Activated effector memory CD4-positive, alpha-beta T cell treated with Interleukin-2 at 50 U/mL for 16 hours (primary cell): ENCODE data around the gene MUSTN1.

ENCODE experiments used
- DNase-seq: peaks from one replicate; pipeline ENCODE4 v3.0.0-alpha.2; 2020

MUSTN1 gene

DNA sequence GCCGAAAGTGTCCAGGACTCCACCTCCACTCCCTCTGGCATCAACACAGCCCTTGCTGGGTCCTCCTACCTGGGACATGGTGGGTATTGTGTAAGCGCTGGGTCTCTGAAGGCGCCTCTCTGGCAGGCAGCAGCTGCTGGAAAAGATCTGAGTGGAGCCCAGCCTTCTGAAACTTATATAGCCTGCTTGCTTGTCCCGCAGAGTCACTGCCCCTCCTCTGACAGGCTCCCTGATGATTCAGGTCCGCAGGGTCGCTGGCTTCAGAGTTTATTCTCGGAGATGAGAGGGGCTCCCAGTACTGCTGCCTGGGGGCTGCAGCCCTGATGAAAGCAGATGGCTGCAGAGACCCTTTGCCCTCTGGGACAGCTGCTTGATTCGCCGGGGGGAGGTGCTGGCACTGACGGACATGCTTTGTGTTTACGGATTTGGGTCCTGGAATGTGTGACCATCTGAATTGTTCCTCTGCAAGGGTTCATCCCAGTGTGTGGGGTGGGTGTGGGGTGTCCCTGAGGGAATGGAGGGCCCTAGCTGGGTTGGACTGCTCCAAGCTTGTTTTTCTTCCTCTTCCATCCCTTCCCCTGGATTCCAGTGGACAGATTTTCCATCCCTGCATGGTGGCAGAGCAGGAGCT is at the start of gene MUSTN1:
MUSTN1 (minus strand) TSS at position 149 of the 631 bp plus-strand sequence; CDS start at position 78, 71 bp downstream.
- no peak for DNase-seq

DNA sequence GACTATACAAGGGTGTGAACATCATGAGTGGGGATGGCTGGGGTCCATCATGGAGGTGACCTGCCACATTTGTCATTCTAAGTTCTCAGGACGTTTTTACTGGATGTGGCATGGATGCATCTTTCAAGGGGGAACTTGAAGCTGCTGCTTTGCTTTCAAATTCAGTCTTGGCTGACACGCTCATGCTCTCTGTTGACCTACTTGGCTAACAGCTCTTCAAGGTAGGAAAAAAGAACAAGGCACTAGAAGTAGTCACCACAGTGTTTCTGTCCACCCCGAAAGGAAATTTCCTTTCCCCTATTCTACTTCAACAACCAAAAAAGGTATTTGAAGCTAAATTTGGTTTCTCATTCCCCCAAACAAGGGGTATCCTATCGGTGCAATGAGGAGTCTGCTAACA is 47.6 kb upstream of the MUSTN1 start:
- DNase-seq = no peak

DNA sequence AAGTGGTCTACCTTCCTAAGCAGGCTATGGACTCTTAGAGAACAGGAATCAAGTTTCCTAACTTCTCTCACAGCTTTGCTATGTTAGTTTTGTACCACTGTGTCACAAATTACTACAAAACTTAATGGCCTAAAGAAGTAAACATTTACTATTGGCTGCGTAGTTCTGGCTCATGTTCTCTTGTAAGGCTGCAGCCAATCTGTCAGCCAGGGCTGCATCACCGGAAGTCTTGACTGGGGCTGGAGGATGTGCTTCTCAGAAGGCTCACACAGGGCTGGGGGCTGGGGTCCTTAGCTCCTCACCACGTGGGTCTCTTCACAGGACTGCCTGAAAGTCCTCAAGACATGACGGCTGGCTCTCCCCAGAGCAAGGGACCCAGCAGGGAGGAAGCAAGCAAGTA is 47.1 kb upstream of the MUSTN1 start:
- DNase-seq = no peak

DNA sequence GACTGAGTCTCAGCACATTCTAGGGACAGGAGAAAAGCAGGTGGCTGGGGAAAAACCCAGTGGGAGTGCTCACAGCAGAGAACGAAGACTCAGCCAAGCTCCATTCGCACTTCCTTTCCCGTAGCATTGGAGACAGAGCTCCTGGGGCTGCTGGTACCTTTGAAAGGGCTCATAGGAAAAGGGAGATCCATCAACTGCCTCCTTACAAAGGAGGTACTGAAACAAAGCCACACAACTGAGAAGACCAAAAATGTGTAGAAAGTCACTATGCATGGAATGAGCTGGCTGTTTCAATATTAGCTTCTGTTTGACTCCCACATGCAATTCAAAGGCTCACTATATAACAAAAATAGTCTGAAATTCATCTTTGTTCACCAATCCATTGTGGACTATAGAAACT is 45.7 kb upstream of the MUSTN1 start:
- DNase-seq = no peak

DNA sequence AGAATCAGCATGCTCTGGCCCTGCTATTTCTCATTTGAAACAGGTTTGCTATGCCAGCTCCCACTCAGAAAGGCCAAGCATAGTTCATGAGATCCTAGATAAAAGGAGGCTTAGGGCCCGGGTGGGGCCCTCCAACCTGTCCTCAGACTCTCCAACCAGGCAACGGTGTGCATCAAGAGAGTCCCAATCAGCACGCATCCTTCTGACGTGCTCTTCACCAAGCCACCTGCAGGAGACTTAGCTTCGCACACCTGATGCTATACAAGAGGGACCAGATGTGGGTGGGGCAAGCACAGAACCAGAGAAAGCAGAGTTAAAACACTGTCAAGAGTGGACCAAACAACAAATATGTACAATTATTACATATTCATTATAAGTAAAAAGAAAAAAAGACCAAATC is 45.2 kb upstream of the MUSTN1 start:
- no peak for DNase-seq

DNA sequence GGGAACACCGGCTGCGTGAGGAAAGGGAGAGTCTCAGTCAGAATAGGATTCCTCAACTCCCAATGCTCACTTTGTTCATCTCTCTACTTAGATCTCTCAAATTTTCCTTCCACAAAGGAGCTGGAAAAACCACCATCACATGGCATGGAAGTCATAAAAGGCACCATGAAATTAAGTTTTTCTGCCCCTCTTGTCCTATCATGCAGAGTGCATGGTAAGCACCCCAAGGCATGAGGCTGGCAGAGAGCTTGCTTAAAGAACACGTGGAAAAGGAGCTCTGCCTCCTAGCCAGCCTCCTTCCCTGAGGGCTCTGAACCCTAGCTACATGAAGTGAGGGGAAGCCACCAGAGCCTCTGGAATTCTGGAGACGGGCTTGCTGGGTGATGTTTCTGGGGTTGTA is 44.8 kb upstream of the MUSTN1 start:
- DNase-seq = no peak

DNA sequence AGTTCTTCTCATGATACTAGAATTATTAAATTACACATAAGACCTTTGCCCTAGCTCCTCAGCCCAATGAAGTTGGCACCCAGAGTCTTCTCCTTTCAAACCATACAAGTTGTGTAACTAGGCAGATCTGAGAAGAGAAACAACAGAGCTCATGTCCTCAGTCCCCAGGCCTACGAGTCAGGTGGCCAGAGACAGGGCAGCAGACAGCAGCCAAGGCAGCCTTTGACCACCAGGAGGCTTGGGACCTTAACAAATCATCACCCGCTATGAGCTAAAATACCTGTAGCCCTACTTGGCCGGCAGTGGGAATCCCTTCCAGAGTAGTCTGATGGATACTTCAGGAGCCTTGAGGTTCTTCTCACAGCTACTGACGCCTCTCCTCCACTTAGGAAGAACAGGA is 44.3 kb upstream of the MUSTN1 start:
- DNase-seq = no peak

DNA sequence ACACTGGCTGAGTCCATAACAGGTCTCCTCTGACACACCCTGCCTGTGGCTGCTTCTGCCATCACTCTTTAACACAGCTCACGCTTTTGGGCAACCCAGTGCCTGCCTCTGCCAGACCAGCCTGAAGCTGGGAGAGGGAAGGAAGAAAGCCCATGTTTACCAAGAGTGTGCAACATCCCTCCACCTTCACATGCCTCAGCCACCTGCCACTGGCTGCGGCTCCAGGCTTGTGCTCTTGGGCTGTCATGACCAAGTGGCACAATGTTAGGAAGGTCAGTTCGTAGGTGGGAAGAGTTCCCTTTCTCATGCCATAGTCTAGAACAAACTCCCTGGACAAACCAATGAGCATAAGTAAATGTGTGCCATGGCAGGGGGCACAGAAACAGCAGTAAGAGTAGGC is 42.3 kb upstream of the MUSTN1 start:
- DNase-seq = no peak

DNA sequence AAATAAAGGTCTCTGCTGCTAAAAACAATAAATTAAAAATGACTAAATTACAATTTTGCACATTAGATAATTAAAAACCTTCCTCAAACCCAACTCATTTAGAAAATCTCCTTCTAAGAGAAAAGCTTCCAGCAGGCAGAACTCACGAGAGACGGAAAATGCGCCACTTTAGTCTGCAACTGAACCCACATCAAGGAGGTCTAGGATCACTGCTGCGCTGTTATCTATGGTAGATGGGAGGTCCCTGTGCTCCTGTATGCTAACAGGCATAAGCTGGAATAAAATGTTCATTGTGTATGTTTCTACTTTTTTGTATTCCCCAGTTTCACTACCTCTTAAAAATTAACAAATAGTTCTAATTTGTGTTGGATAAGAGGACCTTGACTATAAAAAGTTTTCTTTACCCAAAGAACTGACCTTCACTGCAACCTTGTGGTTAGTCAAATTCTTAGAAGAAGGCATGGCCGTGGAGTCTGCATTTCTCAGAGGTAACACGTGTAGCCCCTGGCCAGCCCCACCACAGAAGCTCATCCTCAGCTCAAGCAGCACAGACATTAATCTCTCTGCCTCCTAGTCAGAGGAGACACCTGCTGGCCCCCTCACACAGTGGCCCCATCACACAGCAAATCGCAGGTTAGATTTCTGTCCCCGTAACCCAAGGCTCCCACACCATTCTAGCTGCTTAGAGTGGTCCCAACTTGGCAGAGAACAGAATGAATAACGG is 40.2 kb upstream of the MUSTN1 start:
- DNase-seq = no peak

DNA sequence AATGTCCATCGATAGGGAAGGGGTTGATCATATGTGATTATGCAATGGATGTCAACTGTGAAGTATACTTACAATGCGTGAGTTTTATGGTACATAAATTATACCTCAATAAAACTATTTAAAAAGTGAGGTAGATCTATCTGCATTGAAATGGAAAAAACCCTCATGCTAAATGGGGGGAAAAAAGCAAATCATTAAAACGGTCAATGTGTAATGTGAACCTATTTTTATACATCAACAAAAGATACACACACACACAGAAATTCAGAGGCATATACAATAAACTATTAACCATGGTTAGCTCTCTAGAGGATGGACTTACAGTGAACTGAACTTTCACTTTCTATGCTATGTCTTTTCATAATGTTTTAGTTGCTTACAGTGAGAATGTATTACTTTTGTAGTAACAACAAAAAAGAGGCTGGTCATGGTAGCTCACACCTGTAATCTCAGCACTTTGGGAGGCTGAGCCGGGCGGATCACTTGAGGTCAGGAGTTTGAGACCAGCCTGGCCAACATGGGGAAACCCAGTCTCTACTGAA is 39.4 kb upstream of the MUSTN1 start:
- no peak for DNase-seq

DNA sequence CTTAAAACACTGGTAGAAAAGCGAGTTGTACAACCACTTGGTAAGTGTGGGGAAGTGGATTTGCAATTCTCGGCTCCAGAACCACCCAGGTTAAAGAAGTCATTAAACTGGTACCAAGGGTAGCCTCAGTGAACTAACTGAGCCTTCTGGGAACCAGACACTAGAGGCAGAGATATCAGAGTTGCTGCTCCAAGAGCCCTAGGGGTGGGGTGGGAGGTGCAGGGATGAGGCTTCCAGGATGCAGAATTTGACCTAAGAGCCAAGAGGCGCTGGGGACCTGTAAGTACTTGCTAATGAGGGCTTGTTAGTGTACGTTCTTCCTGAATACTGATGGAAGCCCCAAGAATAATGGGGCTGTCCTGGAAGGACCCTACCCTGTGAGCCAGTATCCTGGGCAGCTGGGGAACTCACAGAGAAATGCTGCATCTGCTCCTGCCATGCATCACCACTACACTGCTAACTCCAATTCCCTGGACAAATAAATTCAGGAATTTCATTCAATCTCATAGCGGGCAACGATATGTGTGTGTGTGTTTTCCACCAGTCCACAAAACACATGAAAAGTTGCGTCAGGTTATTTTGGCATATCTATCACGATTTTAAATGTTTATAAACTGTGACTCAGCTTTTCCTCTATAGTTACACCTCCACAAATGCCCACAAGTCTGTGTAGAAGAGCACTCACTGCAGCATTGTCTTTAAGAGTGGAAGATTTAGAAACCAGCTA is 38.8 kb upstream of the MUSTN1 start:
- no peak for DNase-seq

DNA sequence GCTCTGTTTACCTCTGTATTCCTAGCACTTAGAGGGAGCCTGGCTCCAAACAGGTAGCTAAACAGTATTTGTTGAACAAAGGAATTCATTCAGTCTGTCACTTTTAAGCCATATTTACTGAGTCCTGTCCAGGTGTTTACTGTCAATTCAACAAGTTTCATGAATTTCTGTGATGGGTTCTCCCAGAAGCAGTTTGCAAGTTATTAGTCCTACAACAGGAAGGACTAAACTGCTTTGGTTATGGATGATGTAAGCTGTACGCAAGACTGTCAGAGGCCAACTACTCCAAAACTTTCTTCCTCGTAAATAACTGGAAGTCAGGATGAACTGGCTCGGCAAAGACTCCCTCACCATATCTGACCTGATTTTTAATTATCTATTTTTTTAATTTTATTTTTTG is 37.4 kb upstream of the MUSTN1 start:
- no peak for DNase-seq

DNA sequence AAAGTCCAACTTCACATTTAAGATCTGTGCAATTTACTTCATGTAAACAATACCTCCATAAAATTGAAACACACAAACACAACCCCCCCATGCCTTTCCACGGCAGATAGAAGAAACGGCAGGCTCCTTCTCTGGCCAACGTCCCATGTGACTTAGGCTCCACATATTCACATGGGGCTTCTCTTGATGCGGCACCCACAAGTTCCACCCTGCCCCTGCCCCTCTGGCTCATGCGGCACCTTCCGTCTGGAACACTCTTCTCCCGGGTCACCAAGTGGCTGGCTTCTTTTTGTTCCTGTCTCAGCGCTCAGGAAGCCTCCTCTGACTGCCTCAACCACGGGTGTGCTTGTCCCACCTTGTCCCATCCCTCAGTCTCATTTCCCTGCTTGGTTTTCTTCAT is 36.9 kb upstream of the MUSTN1 start:
- DNase-seq = no peak

DNA sequence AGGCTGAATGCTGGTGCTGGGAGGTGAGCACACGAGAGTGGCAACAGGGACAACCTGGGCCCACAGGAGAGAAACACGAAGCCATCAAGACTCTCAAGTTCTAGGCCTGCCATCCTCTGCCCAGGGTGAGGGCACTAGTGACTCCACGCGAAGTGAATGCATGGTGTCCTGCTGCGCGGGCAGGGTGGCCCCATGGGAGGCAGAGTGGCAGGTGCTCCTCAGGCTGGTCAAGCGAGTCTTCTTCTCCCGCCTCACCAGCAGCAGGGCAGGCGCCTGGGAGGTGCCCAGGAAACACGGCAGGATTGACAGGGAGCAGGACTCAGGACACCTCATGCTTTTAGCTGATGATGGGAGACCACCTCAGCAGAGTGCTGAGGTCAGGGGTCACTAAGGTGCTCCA is 35.7 kb upstream of the MUSTN1 start:
- DNase-seq = no peak

DNA sequence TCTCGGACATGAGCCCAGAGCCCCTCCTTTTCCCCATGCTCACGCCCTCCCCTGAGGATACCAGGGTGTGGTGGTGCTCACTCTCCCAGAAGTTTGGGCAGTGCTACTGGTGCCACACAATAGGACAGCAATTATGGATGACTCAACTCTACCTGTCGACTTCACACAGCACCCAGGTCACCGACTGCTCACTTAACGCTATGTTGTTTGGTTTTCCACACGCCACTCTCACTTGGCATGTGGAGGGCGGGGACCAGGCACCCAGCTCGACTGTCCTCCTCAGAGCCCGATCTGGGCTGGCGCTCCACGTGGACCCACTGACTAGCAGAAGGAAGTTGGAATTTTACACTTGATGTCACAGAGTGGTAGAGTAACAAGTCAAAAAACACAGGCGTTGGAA is 31.6 kb upstream of the MUSTN1 start:
- DNase-seq = no peak

DNA sequence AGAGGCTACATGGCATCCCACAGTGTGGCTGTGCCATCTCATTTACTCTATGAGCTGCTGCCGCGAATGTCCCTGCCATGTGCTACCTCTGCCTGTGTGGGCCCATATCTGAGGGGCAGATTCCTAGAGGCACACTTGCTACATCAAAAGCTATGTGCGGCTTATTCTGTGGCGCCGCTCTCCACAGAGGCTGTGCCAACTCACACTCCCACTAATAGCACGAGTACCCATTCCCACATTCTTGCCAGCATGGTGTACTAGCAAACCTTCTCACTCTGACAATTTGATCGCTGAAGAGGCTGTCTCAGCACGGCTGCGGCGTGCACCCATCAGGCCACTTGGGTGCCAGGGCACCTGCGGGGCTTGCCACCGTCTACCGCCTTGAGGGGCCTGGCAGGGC is 31.2 kb upstream of the MUSTN1 start:
- no peak for DNase-seq

DNA sequence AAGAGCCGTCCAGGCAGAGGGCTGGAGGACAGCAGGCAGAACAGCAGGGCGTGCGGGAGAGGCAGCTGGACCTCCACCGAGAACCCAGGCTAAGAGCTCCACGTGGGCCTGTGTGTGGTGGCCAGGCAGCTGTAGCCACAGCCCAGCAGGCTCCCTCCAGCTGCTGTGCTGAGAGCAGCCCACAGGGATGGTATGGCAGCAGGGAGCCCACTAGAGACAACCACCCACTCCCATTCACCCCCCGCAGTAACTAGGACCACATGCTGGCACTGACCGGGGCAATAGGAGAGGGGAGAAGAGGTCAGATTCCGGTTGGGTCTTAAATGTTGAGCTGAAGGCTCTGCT is 25.6 kb upstream of the MUSTN1 start:
- no peak for DNase-seq

DNA sequence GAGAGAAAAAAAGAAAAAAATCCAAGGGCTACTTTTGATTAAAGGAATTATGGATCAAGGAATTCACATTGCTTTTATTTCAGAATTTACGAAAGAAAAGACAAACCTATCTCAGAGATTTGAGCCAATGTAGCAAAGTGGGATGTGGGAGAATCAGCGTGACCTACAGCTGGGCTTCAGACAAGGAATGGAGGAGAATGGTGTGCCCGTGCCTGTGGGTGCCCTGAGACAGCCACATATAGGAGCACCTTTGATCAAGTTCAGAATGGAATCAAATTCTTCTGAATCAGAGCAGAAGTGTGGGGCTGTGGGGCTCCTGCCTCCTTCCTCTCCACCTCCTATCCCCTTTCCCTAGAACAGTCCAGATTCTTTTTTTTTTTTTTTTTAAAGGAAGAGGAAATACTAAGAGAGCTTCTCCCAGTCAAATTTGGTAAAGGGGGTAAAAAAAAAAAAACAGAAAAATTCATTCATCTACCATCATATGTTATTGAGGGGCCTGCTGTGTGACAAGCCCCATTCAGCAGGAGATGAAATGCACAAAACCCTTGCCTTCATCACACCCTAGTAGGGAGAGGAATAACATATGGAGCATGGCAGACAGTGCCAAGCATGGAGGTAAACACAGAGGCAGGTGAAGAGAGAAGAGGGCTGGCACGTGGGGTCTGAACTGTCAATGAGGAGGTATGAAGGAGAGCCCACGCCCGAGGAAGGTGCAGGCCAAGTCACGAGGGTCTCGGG is 25.0 kb upstream of the MUSTN1 start:
- DNase-seq = no peak

DNA sequence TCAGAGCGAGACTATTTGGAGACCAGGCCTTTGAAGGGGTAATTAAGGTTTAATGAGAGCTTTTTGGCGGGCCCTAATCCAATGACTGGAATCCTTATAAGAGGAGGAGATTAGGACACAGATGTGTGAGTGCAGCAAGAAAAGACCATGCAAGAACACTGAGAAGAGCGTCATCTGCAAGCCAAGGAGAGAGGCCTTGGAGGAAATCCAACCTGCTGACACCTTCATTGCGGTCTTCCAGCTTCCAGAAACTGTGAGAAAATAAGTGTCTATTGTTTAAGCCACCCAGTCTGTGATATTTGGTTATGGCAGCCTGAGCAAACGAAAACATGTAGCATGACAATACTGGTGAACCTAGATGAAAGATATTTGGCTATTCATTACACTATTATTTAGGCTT is 23.0 kb upstream of the MUSTN1 start:
- DNase-seq = no peak

DNA sequence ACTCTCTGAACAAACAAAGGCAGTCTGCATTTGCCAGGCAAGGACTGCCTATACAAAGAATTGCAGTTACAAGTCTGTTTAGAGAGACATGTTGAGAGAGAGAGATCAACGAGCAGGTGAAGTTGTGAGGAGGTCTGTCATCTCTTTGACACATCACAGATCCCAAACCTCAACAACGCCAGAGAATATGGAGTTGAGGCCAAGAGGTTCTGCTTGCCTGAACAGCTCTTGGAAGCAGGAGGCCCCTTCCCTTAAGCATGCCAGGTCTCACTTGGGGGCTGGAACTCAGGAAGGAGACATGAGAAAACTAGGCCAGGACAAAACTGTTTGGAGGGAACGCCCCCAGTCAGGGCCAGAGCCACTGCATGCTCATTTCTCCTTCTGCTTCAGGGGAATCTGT is 22.3 kb upstream of the MUSTN1 start:
- DNase-seq = no peak

DNA sequence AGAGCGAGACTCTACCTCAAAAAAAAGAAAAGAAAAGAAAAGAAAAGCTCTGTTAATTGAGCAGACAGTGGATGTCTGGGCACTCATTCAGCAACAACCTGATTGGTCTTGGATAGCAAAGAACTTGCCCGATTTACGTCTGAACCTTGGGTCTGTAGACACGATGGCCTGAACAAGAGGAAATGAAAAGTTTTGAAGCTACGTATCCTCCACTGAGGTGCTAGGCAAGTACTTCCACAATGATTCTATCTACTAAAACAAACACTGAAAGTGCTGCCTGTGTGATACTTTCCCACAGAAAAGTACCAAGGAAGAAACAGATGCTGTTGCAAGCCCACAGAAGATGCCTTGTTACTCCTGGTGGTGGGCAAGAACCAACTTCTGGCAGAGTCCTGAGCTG is 21.8 kb upstream of the MUSTN1 start:
- no peak for DNase-seq

DNA sequence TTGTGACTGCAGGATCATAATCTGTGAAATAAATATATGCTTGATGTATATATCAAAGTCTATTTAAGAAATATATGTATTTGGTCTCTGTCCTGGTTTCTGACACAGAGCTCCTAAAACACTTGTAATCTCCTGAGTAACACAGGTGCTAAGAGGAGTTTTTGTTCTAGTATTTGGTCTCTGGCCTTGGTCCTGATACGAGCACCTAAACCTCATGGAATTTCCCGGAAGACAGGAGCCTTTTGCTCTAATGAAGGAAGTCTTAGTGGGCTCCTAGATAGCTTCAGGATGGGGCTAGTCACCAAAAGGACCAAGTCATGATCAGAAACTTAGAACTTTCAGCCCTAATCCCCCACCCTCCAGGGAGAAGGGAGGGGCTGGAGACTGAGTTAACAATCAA is 19.2 kb upstream of the MUSTN1 start:
- no peak for DNase-seq

DNA sequence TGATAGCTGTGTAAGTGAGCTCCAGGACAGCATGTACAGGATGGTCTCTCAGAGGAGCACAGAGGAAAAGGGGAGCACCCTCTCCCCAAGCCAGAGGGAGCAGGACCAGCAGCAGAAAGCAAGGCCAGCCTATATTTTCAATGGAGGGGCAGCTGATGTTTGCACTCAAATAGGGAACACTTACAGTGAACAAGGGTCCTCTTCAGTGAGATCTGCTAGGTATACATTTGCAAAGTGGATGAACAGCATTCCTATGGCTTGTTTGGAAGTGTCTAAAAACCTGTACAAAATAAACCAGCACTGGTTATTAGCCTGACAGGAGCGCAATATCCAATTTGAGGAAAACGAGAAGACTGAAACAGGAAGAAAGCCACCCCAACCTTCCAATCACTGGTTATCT is 17.6 kb upstream of the MUSTN1 start:
- no peak for DNase-seq

DNA sequence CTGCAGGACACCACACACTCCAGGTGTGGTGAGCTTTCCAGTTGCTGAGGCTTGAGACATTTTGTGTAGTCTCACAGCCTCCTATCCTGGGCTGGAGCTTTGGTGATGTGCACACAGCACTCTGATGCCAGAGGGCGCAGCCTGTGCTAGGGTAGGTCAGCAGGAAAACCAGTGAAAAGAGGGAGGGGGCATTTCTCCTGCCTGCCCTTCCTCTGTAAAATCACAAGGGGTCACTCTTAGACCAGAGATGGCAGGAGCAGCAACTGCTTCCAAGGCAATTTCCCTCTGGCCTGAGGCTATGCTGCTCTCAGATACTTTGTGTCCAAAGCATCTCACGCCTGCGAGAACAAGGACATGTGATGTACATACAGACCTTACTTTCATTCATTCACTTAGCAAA is 16.5 kb upstream of the MUSTN1 start:
- DNase-seq = no peak
